NB4 (cell line): Measurements from ENCODE around the gene SETD3.

ENCODE experiments used
- MYC ChIP-seq: IDR thresholded peaks from 2 replicates; pipeline ENCODE4 v1.6.1; 2011; ENCODE audit warnings: low read depth, low read length
- POLR2A ChIP-seq: IDR thresholded peaks from 2 replicates; pipeline ENCODE4 v1.6.1; 2011; ENCODE audit warnings: mild to moderate bottlenecking; ENCODE audit not compliant: insufficient read length; ENCODE audit errors: extremely low read depth
- TF ChIP-seq, protein P1 (sequence below): IDR thresholded peaks from 2 replicates; pipeline ENCODE4 v1.6.1; 2011; ENCODE audit warnings: low read depth, low read length
- TF ChIP-seq, protein P2 (sequence below): IDR thresholded peaks from one replicate; pipeline ENCODE4 v1.5.1; 2012; ENCODE audit warnings: low read depth, low read length

- no peak for TF ChIP-seq POLR2A
- TF ChIP-seq, protein P1, sequence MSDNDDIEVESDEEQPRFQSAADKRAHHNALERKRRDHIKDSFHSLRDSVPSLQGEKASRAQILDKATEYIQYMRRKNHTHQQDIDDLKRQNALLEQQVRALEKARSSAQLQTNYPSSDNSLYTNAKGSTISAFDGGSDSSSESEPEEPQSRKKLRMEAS, result no peak
- TF ChIP-seq, protein P2, sequence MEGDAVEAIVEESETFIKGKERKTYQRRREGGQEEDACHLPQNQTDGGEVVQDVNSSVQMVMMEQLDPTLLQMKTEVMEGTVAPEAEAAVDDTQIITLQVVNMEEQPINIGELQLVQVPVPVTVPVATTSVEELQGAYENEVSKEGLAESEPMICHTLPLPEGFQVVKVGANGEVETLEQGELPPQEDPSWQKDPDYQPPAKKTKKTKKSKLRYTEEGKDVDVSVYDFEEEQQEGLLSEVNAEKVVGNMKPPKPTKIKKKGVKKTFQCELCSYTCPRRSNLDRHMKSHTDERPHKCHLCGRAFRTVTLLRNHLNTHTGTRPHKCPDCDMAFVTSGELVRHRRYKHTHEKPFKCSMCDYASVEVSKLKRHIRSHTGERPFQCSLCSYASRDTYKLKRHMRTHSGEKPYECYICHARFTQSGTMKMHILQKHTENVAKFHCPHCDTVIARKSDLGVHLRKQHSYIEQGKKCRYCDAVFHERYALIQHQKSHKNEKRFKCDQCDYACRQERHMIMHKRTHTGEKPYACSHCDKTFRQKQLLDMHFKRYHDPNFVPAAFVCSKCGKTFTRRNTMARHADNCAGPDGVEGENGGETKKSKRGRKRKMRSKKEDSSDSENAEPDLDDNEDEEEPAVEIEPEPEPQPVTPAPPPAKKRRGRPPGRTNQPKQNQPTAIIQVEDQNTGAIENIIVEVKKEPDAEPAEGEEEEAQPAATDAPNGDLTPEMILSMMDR, result no peak
- TF ChIP-seq MYC, result no peak
These were observed 119.7 kb downstream of the SETD3 start for GRCh38 chr14:99360774-99361595.
